ENCODE measurements around the gene TFEB. TPM values are rescaled to one million over a fixed set of nuclear protein-coding genes. Genes with fewer than 3 reads are reported as not detected.

Gene TFEB
- total and polyA plus RNA-seq, 8 donors = 7.6 to 37.0 (median 9.8) TPM

DNA sequence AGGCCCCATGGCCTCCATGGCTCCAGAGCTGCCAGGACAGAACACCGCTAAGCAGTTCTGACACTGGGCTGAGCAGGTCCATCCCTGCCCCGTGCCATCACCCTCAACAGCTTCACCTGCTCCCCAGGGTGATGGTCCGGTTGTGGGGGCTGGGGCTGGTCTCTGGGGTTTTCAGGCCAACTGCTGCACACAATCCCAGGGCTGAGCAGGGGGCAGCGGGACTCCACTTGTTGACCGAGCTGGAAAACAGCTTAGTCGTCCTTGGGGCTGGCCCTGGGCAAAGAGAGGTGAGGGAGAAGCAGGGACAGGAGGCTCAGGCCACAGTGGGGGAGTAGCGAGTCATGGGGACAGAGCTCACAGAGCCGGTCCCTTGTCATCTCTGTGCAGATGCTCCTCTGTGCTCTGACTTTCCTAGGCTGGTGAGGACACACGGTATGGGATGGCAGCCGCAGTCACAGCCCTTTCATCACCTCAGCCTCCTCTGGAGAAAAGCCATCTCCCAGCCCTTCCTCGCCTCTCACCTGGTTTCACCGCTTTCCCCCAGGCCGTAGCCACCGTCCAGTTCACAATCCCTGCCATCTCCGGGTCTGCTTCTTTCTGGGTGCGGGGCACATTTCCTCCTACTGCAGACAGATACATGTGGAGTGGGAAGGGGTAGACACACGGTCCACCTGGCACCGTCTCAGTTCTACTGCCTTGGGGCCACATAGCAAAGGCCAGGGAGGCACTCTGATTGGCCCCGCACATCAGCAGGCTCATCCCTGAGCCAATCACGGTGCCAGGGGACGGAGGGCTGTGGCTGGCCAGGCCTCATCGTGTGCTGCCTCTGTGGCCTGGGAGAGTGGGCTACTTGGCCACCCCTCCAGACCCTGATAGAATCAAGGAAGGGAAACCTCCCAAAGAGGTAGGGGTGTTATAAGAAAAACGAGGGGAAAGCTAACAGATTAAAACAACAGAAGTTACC lies 78.0 kb downstream of the TFEB start:
- intact Hi-C loops (cut with DNase I) = no loop called here
- ATAC-seq (no peak), DNase-seq (no peak)
- H3K36me3 ChIP-seq = no peaks in the 10 kb centered on the region
- TF ChIP-seq, protein P1, sequence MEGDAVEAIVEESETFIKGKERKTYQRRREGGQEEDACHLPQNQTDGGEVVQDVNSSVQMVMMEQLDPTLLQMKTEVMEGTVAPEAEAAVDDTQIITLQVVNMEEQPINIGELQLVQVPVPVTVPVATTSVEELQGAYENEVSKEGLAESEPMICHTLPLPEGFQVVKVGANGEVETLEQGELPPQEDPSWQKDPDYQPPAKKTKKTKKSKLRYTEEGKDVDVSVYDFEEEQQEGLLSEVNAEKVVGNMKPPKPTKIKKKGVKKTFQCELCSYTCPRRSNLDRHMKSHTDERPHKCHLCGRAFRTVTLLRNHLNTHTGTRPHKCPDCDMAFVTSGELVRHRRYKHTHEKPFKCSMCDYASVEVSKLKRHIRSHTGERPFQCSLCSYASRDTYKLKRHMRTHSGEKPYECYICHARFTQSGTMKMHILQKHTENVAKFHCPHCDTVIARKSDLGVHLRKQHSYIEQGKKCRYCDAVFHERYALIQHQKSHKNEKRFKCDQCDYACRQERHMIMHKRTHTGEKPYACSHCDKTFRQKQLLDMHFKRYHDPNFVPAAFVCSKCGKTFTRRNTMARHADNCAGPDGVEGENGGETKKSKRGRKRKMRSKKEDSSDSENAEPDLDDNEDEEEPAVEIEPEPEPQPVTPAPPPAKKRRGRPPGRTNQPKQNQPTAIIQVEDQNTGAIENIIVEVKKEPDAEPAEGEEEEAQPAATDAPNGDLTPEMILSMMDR (IDR thresholded peaks at IDR 0.05) = no peak
- no peaks in the 10 kb centered on the region for H3K4me1 ChIP-seq
- no peak overlapping the region for H3K27ac ChIP-seq
- peaks cover 0 to 18% of the 10 kb centered on the region in 2 donors for H3K27me3 ChIP-seq
- no peaks in the 10 kb centered on the region for H3K9me3 ChIP-seq
- no peak overlapping the region for H3K4me3 ChIP-seq

DNA sequence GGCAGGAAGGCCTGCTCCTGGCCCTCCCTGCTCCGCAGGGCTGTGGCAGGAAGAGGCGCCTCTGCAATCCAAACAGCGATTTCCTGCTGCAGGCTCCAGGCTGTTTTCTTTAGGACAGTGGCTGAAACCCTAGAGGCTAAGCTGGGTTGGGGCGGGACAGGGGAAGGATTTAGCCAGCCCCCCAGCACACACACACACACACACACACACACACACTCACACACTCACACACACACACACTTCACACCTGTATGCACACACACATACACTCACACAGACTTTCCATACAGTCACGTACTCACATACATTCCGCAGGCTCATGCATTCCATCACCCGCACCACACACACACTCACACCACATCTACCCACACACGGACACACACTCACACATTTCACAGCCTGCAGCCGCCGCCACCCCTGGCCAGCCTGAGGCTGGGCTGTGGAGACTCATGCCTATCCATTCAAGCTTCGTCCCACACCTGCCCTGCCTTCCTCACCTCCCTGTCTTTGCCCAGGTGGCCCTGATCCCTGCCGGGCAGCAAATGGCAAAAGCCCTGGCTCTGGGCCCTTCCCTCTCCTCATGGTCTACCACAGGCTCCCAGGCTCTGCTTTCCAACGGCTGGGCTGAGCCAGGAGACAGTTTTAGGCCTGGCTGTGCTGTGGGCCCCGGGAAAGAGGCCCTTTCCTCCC lies 79.3 kb downstream of the TFEB start:
- peak in 1 of 4 donors; percentile 69 for DNase-seq
- Histone ChIP-seq H3K4me3 (no peak overlapping the region), H3K27me3 (peaks cover 0 to 12% of the 10 kb centered on the region in 2 donors), H3K4me1 (no peaks in the 10 kb centered on the region), H3K36me3 (peaks cover 0 to 3% of the 10 kb centered on the region in 2 donors), H3K9me3 (no peaks in the 10 kb centered on the region), H3K27ac (peak overlapping the region; percentile 33 to 53)
- ATAC-seq = peak; percentile 17
- intact Hi-C loops (cut with DNase I) = no loop called here
- TF ChIP-seq, protein P1 (IDR thresholded peaks at IDR 0.05) = no peak

DNA sequence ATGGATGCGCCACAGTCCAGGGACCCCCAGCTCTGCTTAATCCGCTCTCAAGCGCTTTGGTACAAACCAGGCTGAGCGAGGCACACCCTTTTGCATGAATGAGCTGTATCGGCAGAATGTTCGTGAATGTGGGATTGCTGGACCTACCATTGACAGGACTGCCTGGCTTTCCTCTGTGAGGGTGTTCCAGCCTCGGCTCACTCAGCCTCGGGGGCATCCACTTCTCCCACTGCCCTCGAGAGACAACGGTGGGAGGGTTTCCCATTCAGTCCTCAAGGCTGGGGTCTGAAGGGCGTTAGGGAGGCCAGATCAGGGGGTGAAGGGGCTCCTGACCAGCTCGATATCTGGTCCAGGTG lies 79.8 kb downstream of the TFEB start:
- Histone ChIP-seq H3K36me3 (peaks cover 0 to 3% of the 10 kb centered on the region in 2 donors), H3K9me3 (no peaks in the 10 kb centered on the region), H3K4me1 (no peaks in the 10 kb centered on the region), H3K27ac (peak overlapping the region; percentile 33 to 53), H3K27me3 (peaks cover 0 to 12% of the 10 kb centered on the region in 2 donors), H3K4me3 (no peak overlapping the region)
- intact Hi-C loops (cut with DNase I) = no loop called here
- ATAC-seq = no peak
- no peak for DNase-seq
- TF ChIP-seq, protein P1 (IDR thresholded peaks at IDR 0.05) = no peak

DNA sequence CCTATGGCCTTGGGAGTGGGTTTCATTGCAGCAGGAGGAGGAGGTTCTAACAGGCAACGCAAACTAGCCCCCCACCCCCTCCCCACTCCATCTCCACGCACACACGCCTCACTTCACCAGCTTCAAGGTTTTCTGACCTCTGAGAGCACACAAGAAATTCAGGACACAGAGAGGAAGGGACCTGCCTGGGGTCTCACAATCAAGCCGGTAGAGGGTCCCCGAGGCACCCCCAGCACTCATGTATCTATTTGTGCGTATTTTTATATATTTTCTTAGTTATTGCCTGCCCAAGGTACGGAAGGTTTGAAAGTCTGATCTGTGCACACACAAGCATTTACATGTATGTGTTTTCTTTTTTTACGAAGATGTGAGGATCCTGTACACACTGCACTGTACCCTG lies 80.2 kb downstream of the TFEB start:
- peaks cover 0 to 10% of the 10 kb centered on the region in 2 donors for H3K27me3 ChIP-seq
- ATAC-seq (no peak), DNase-seq (no peak)
- TF ChIP-seq, protein P1 (IDR thresholded peaks at IDR 0.05) = no peak
- intact Hi-C loops (cut with DNase I) = no loop called here
- no peak overlapping the region for H3K27ac ChIP-seq
- peaks cover 0 to 3% of the 10 kb centered on the region in 2 donors for H3K36me3 ChIP-seq
- H3K4me1 ChIP-seq = no peaks in the 10 kb centered on the region
- H3K9me3 ChIP-seq = no peaks in the 10 kb centered on the region
- no peak overlapping the region for H3K4me3 ChIP-seq

DNA sequence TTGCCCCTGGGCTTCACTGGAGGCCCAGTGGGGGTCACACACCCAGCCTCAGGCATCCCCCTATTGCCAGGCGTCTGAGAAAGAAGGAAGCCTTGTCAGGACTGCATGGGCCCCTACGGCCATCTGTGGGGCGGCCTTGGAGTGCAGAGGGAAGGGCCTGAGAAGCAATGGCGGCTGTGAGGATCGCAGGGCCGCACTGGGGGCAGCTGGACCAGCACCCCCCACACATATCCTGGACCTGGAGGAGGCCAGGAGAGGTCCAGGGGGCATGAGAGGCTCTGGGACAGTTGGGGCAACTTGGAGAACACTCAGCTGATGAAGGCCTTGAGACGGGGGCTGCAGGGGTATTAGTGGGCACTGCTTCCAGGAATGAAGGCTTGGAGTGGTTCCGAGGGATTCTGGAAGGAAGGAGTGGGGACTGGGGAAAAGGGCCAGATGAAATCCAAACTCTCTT lies 80.7 kb downstream of the TFEB start:
- H3K27ac ChIP-seq = no peak overlapping the region
- H3K27me3 ChIP-seq = peaks cover 0 to 5% of the 10 kb centered on the region in 2 donors
- DNase-seq (no peak), ATAC-seq (no peak)
- H3K36me3 ChIP-seq = peaks cover 0 to 6% of the 10 kb centered on the region in 2 donors
- H3K4me1 ChIP-seq = no peaks in the 10 kb centered on the region
- intact Hi-C loops (cut with DNase I) = no loop called here
- no peaks in the 10 kb centered on the region for H3K9me3 ChIP-seq
- TF ChIP-seq, protein P1 (IDR thresholded peaks at IDR 0.05) = no peak
- H3K4me3 ChIP-seq = no peak overlapping the region

Data from left lung (tissue), 10 donors.